ENCODE data around the gene TMEM52. TPM values are rescaled to one million over a fixed set of nuclear protein-coding genes. Genes with fewer than 3 reads are reported as not detected.

TMEM52 gene
- total and polyA plus RNA-seq, 2 donors (not counting 3 experiments of a cell fraction or from before 2014, with no cell fraction given), result 1.6 to 1.7 TPM

DNA sequence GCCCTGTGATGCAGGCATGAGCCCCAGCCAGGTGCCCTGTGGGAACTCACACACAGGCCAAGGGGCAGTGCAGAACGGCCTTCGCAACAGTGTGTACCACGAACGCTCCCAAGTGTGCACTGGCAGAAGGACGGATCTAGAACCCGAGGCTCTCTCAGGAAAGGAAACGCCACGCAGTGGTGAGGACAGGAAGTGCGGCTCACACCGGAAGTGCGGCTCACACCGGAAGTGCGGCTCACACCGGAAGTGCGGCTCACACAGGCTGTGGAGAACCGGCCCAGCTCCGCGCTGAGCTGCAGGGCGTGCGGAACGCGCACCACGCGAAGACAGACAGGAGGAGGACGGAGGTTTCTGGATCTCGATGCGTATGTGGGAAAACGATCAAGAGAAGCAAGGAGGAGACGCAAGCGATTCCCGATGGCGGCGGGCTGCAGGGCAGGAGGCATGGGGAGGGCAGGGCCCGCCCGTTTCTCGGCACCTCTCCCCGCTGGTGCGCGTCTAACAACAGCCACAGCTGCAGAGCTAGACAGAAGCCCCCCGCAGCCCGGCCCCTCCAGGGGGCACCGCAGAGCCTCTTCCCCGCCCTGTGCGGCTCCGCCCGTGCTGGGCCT is 35.9 kb upstream of the TMEM52 start:
- no peak overlapping the region for H3K4me2 ChIP-seq (ENCODE audit: insufficient read depth, low read length)
- POLR2A ChIA-PET, result no interaction called here
- no peak overlapping the region for H3K9ac ChIP-seq (replicated peaks; ENCODE audit: extremely low read depth, insufficient read depth, low read length)
- H3K27me3 ChIP-seq (ENCODE audit: control insufficient read depth in 2 of 2, insufficient read depth in 2 of 2, low read length in 2 of 2), result no peaks in the 10 kb centered on the region
- no peak overlapping the region for H2AFZ ChIP-seq (ENCODE audit: low read depth, low read length)
- H4K20me1 ChIP-seq (replicated peaks; ENCODE audit: control insufficient read depth, extremely low read depth, insufficient read depth, low read length), result no peaks in the 10 kb centered on the region
- intact Hi-C loops (cut with micrococcal nuclease) (no loop called here), dilution Hi-C loops (cut with MboI; ENCODE audit: extremely low pct_ligation_motif_present, low sequenced_read_pairs) (no loop called here)
- no peak overlapping the region for H3K4me3 ChIP-seq (replicated peaks in 1 of 3; ENCODE audit: insufficient read depth in 1 of 3, low read depth in 1 of 3, low read length in 3 of 3)
- BruUV-seq (replicated peaks), result no TSS peak
- H3K79me2 ChIP-seq (ENCODE audit: control insufficient read depth, insufficient read depth, low read length), result no peaks in the 10 kb centered on the region
- no peaks in the 10 kb centered on the region for H3K36me3 ChIP-seq (ENCODE audit: control insufficient read depth in 2 of 2, extremely low read depth in 1 of 2, insufficient read depth in 2 of 2, low read length in 2 of 2)
- CTCF ChIA-PET, result interaction anchor here (2.0 kb wide), 1 partner anchor 90 kb away, joined by 9 read pairs; no protein-coding TSS in a partner anchor
- H3K9me3 ChIP-seq (replicated peaks; ENCODE audit: control insufficient read depth, insufficient read depth, low read length), result no peaks in the 10 kb centered on the region
- FAIRE-seq, result no peak
- no peaks in the 10 kb centered on the region for H3K4me1 ChIP-seq (ENCODE audit: control insufficient read depth, extremely low read depth, insufficient read depth, low read length)
- no peak for TF ChIP-seq POLR2A (IDR thresholded peaks at IDR 0.05; ENCODE audit: low read depth, low read length)
- H3K9me1 ChIP-seq (replicated peaks; ENCODE audit: control insufficient read depth, extremely low read depth, insufficient read depth, low read length), result no peaks in the 10 kb centered on the region
- no peak overlapping the region for H3K27ac ChIP-seq (ENCODE audit: insufficient read depth, low read depth, low read length)
- no peak for DNase-seq (ENCODE audit: low read depth, low spot score)

- ChIA-PET CTCF (no interaction called here), POLR2A (no interaction called here)
- H3K36me3 ChIP-seq (ENCODE audit: control insufficient read depth in 2 of 2, extremely low read depth in 1 of 2, insufficient read depth in 2 of 2, low read length in 2 of 2), result no peaks in the 10 kb centered on the region
- H3K9me1 ChIP-seq (replicated peaks; ENCODE audit: control insufficient read depth, extremely low read depth, insufficient read depth, low read length), result no peaks in the 10 kb centered on the region
- TF ChIP-seq JUN (IDR thresholded peaks at IDR 0.05; ENCODE audit: borderline replicate concordance, insufficient read depth, insufficient read length, low read depth) (no peak), POLR2A (IDR thresholded peaks at IDR 0.05; ENCODE audit: low read depth, low read length) (no peak), EZH2 (IDR thresholded peaks at IDR 0.05; ENCODE audit: borderline replicate concordance, low read depth, low read length, severe bottlenecking) (no peak), FOS (IDR thresholded peaks at IDR 0.05; ENCODE audit: borderline replicate concordance, insufficient read depth, low read length) (no peak), POLR2AphosphoS5 (IDR thresholded peaks at IDR 0.05; ENCODE audit: insufficient read depth, low read depth, low read length) (no peak), MYC (IDR thresholded peaks at IDR 0.05; ENCODE audit: low read depth, low read length) (no peak), MAX (IDR thresholded peaks at IDR 0.05; ENCODE audit: insufficient read depth, insufficient read length) (no peak), GATA2 (IDR thresholded peaks at IDR 0.05; ENCODE audit: insufficient read depth, insufficient read length, low read depth, low read length) (no peak)
- TF ChIP-seq, protein P1, sequence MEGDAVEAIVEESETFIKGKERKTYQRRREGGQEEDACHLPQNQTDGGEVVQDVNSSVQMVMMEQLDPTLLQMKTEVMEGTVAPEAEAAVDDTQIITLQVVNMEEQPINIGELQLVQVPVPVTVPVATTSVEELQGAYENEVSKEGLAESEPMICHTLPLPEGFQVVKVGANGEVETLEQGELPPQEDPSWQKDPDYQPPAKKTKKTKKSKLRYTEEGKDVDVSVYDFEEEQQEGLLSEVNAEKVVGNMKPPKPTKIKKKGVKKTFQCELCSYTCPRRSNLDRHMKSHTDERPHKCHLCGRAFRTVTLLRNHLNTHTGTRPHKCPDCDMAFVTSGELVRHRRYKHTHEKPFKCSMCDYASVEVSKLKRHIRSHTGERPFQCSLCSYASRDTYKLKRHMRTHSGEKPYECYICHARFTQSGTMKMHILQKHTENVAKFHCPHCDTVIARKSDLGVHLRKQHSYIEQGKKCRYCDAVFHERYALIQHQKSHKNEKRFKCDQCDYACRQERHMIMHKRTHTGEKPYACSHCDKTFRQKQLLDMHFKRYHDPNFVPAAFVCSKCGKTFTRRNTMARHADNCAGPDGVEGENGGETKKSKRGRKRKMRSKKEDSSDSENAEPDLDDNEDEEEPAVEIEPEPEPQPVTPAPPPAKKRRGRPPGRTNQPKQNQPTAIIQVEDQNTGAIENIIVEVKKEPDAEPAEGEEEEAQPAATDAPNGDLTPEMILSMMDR (IDR thresholded peaks at IDR 0.05; ENCODE audit: extremely low read depth in 1 of 2, insufficient read depth in 1 of 2, low read depth in 1 of 2, low read length in 2 of 2), result no peak
- BruUV-seq (replicated peaks), result no TSS peak
- DNase-seq (ENCODE audit: low read depth, low spot score), result no peak
- no peak for FAIRE-seq
- H4K20me1 ChIP-seq (replicated peaks; ENCODE audit: control insufficient read depth, extremely low read depth, insufficient read depth, low read length), result no peaks in the 10 kb centered on the region
- H3K9ac ChIP-seq (replicated peaks; ENCODE audit: extremely low read depth, insufficient read depth, low read length), result no peak overlapping the region
- no peaks in the 10 kb centered on the region for H3K27me3 ChIP-seq (ENCODE audit: control insufficient read depth in 2 of 2, insufficient read depth in 2 of 2, low read length in 2 of 2)
- H3K4me1 ChIP-seq (ENCODE audit: control insufficient read depth, extremely low read depth, insufficient read depth, low read length), result no peaks in the 10 kb centered on the region
- no peak overlapping the region for H3K4me2 ChIP-seq (ENCODE audit: insufficient read depth, low read length)
- dilution Hi-C loops (cut with MboI; ENCODE audit: extremely low pct_ligation_motif_present, low sequenced_read_pairs), result no loop called here
- H3K27ac ChIP-seq (ENCODE audit: insufficient read depth, low read depth, low read length), result no peak overlapping the region
- intact Hi-C loops (cut with micrococcal nuclease), result no loop called here
- H2AFZ ChIP-seq (ENCODE audit: low read depth, low read length), result no peak overlapping the region
- H3K4me3 ChIP-seq (replicated peaks in 1 of 3; ENCODE audit: insufficient read depth in 1 of 3, low read depth in 1 of 3, low read length in 3 of 3), result no peak overlapping the region
- H3K79me2 ChIP-seq (ENCODE audit: control insufficient read depth, insufficient read depth, low read length), result no peaks in the 10 kb centered on the region
- no peaks in the 10 kb centered on the region for H3K9me3 ChIP-seq (replicated peaks; ENCODE audit: control insufficient read depth, insufficient read depth, low read length)
These were observed 34.9 kb upstream of the TMEM52 start for GRCh38 chr1:1954015-1954414.
